GM13977 (cell line): Measurements from ENCODE around the gene SEZ6.

Source experiments
- DNase-seq: peaks from one replicate; pipeline ENCODE4 v3.0.0; 2012; ENCODE audit warnings: low spot score
- CTCF ChIP-seq: IDR thresholded peaks from 2 replicates; pipeline ENCODE4 v1.5.1; 2012; ENCODE audit warnings: mild to moderate bottlenecking, control low read depth; ENCODE audit not compliant: insufficient read depth; ENCODE audit errors: extremely low read depth, missing control alignments
- in situ Hi-C: fragments of 300-500 bp; cut with MboI; formaldehyde crosslinking; loops from one replicate; pipeline ENCODE4 v1.12.0; 2022; ENCODE audit warnings: low sequenced_read_pairs, low pct_unique_long_range_greater_than_20kb, mixed read lengths, inconsistent platforms; ENCODE audit not compliant: unreplicated experiment

Gene SEZ6

GRCh38 chr17:28970879-28971278, 35.0 kb downstream of the SEZ6 start:
- DNase-seq = no peak
- in situ Hi-C loops = loop anchor here (10.0 kb wide), 1 partner anchor 134 kb away; no protein-coding TSS in a partner anchor
- TF ChIP-seq CTCF = no peak

GRCh38 chr17:28969706-28970393, 36.0 kb downstream of the SEZ6 start:
- no peak for TF ChIP-seq CTCF
- in situ Hi-C loops = loop anchor here (10.0 kb wide), 1 partner anchor 135 kb away; no protein-coding TSS in a partner anchor
- DNase-seq = no peak

- TF ChIP-seq CTCF = no peak
- in situ Hi-C loops = no loop called here
- no peak for DNase-seq
Measured at GRCh38 chr17:28968914-28969295, 36.9 kb downstream of the SEZ6 start.

- in situ Hi-C loops = no loop called here
- no peak for DNase-seq
- no peak for TF ChIP-seq CTCF
Measured at GRCh38 chr17:28968231-28968913, 37.5 kb downstream of the SEZ6 start.

GRCh38 chr17:28967221-28968135, 38.4 kb downstream of the SEZ6 start:
- in situ Hi-C loops = no loop called here
- TF ChIP-seq CTCF = no peak
- DNase-seq = no peak

GRCh38 chr17:28963841-28964240, 42.0 kb downstream of the SEZ6 start:
- no peak for DNase-seq
- no peak for TF ChIP-seq CTCF
- in situ Hi-C loops = no loop called here
